SK-N-SH (cell line): ENCODE data around the gene ARHGAP25. TPM values are rescaled to one million over a fixed set of nuclear protein-coding genes. Genes with fewer than 3 reads are reported as not detected.

ENCODE experiments used
- CTCF ChIA-PET: fragments of 300-600, 350-600 bp; formaldehyde crosslinking; extraction: SDS; loops from one replicate; lab custom pipeline; 2021; lab: Yijun Ruan, JAX
- POLR2A ChIA-PET: fragments of 350-600 bp; sonication (Branson Sonifier 250); formaldehyde crosslinking; extraction: SDS; loops from one replicate; lab custom pipeline; 2020; ENCODE audit warnings: antibody characterized with exemption, inconsistent platforms; lab: Yijun Ruan, JAX
- DNase-seq: peaks from one replicate; pipeline ENCODE4 v3.0.0; 2012
- H2AFZ ChIP-seq: fragments of 200-600 bp; sonication (generic); 2 replicates; pipeline ENCODE4 v1.8.1; 2016; ENCODE audit warnings: antibody characterized with exemption, mild to moderate bottlenecking, low read depth
- H3F3A ChIP-seq: fragments of 200-600 bp; sonication (generic); replicated peaks from 2 replicates; pipeline ENCODE3; 2016; ENCODE audit warnings: antibody characterized with exemption, mild to moderate bottlenecking; ENCODE audit not compliant: insufficient read depth
- H3K27ac ChIP-seq, 2 experiments: fragments of 200-500 bp in 1 of 2; fragments of 200-600 bp in 1 of 2; sonication (Bioruptor generic) in 1 of 2; sonication (generic), shearing (Covaris generic) in 1 of 2; 2 replicates each; pipeline versions ENCODE4 v1.5.1 to v1.6.1; 2014 to 2016; ENCODE audit warnings: low read depth in 2 of 2, inconsistent platforms in 1 of 2, low read length in 1 of 2, mild to moderate bottlenecking in 1 of 2, mixed read lengths in 1 of 2
- H3K27me3 ChIP-seq: fragments of 200-600 bp; sonication (generic), shearing (Covaris generic); 2 replicates; pipeline ENCODE4 v1.6.1; 2016; ENCODE audit warnings: mixed run types; ENCODE audit not compliant: insufficient read depth
- H3K36me3 ChIP-seq, 2 experiments: fragments of 200-500 bp in 1 of 2; fragments of 200-600 bp in 1 of 2; sonication (Bioruptor generic) in 1 of 2; sonication (generic) in 1 of 2; replicated peaks in 1 of 2; 2 replicates each; pipeline versions ENCODE3 to v1.5.1; 2014 to 2016; ENCODE audit warnings: low read length in 1 of 2, mild to moderate bottlenecking in 1 of 2; ENCODE audit not compliant: insufficient read depth in 2 of 2, control insufficient read depth in 1 of 2
- H3K4me1 ChIP-seq, 2 experiments: fragments of 200-500 bp in 1 of 2; fragments of 200-600 bp in 1 of 2; sonication (Bioruptor generic) in 1 of 2; sonication (generic), shearing (Covaris generic) in 1 of 2; 2 replicates each; pipeline versions ENCODE4 v1.5.1 to v1.6.1; 2014 to 2016; ENCODE audit warnings: low read depth in 1 of 2, low read length in 1 of 2, mixed run types in 1 of 2; ENCODE audit not compliant: insufficient read depth in 2 of 2, control insufficient read depth in 1 of 2
- H3K4me2 ChIP-seq: fragments of 200-600 bp; sonication (generic), shearing (Covaris generic); 2 replicates; pipeline ENCODE4 v1.6.1; 2017; ENCODE audit warnings: mixed run types
- H3K4me3 ChIP-seq, 2 experiments: fragments of 200-500 bp in 1 of 2; fragments of 200-600 bp in 1 of 2; sonication (Bioruptor generic) in 1 of 2; sonication (generic), shearing (Covaris generic) in 1 of 2; 2 replicates each; pipeline versions ENCODE4 v1.5.1 to v1.8.1; 2014 to 2016; ENCODE audit warnings: low read depth in 2 of 2, inconsistent platforms in 1 of 2, low read length in 1 of 2, mild to moderate bottlenecking in 1 of 2, mixed read lengths in 1 of 2, moderate library complexity in 1 of 2
- H3K79me2 ChIP-seq: fragments of 200-600 bp; sonication (generic); 2 replicates; pipeline ENCODE4 v1.8.1; 2017; ENCODE audit warnings: mild to moderate bottlenecking; ENCODE audit not compliant: insufficient read depth
- H3K9ac ChIP-seq: fragments of 200-600 bp; sonication (generic); 2 replicates; pipeline ENCODE4 v1.6.1; 2017; ENCODE audit warnings: mixed run types
- H3K9me2 ChIP-seq: fragments of 200-600 bp; sonication (generic); 2 replicates; pipeline ENCODE4 v1.6.1; 2017; ENCODE audit warnings: mixed run types
- H3K9me3 ChIP-seq: fragments of 200-600 bp; sonication (generic); 2 replicates; pipeline ENCODE4 v1.6.1; 2017; ENCODE audit warnings: mixed run types, mild to moderate bottlenecking, moderate library complexity
- H4K20me1 ChIP-seq: fragments of 200-600 bp; sonication (generic); 2 replicates; pipeline ENCODE4 v1.6.1; 2017; ENCODE audit warnings: mild to moderate bottlenecking, mixed run types; ENCODE audit not compliant: insufficient read depth
- EZH2phosphoT487 ChIP-seq: fragments of 200-600 bp; sonication (generic); IDR thresholded peaks from 2 replicates; pipeline ENCODE4 v1.6.1; 2017; ENCODE audit warnings: low read depth, mixed run types, mild to moderate bottlenecking, antibody characterized with exemption, moderate library complexity, borderline replicate concordance
- IRF3 ChIP-seq: fragments of 150-350 bp; IDR thresholded peaks from 2 replicates; pipeline ENCODE4 v1.6.1; 2016; ENCODE audit warnings: mild to moderate bottlenecking, low read depth, low read length
- JUND ChIP-seq: IDR thresholded peaks from 2 replicates; pipeline ENCODE4 v1.4.0; 2012
- MAX ChIP-seq: IDR thresholded peaks from 2 replicates; pipeline ENCODE4 v1.4.0; 2012; ENCODE audit warnings: low read depth
- MXI1 ChIP-seq: IDR thresholded peaks from 2 replicates; pipeline ENCODE4 v1.6.1; 2012; ENCODE audit warnings: mild to moderate bottlenecking, low read depth, low read length, improper control_type of control experiment
- NRF1 ChIP-seq: IDR thresholded peaks from 2 replicates; pipeline ENCODE4 v1.6.1; 2012; ENCODE audit warnings: low read depth, mild to moderate bottlenecking, low read length
- POLR2AphosphoS5 ChIP-seq: IDR thresholded peaks from 2 replicates; pipeline ENCODE4 v1.6.1; 2012; ENCODE audit warnings: low read depth, low read length
- RAD21 ChIP-seq: IDR thresholded peaks from 2 replicates; pipeline ENCODE4 v1.6.1; 2012; ENCODE audit warnings: mild to moderate bottlenecking, low read length
- RCOR1 ChIP-seq: fragments of 150-350 bp; IDR thresholded peaks from 2 replicates; pipeline ENCODE4 v1.6.1; 2017; ENCODE audit warnings: antibody characterized with exemption, low read length
- SIN3A ChIP-seq: IDR thresholded peaks from 2 replicates; pipeline ENCODE4 v1.6.1; 2012; ENCODE audit warnings: low read depth, mild to moderate bottlenecking, low read length, moderate library complexity, borderline replicate concordance
- SMC3 ChIP-seq: IDR thresholded peaks from 2 replicates; pipeline ENCODE4 v1.6.1; 2012; ENCODE audit warnings: low read depth, low read length, improper control_type of control experiment
- YY1 ChIP-seq: IDR thresholded peaks from 2 replicates; pipeline ENCODE4 v1.4.0; 2012; ENCODE audit warnings: low read depth, mild to moderate bottlenecking
- WGBS: methylation state at CpG from one replicate; pipeline ENCODE4 v1.1.6; 2017; ENCODE audit warnings: low lambda C conversion rate; 5-methylcytosine and 5-hydroxymethylcytosine counted together
- polyA plus RNA-seq, 3 experiments: library from polyadenylated mRNA; depleted of rRNA; stranded (reverse); fragments of >200 nt; gene quantifications; 2 replicates each; pipeline ENCODE4 v1.2.3, GENCODE V29; 2012

ARHGAP25 gene
- polyA plus RNA-seq, 1 of the 3 experiments (the other 2 are of a cell fraction): not detected

DNA sequence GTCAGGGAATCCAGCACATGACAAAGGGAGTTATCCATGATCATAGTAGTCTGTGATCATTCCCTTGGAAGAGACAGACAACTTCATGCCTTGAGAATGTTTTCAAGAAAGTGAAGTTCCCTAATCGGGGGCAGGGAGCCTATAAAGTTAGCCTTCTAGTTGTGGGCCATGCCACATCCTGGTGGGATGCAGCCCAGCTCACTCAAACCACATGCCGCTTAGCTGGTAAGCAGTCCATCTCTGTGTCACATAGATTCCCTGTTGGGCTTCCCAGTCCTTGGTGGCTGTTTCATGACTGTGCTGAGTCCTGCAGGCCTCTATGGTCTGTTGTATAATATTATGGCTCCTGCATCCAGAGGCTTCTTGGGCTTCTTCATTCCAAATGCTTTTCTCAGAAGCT lies 11.4 kb upstream of the ARHGAP25 start:
- H3K9me3 ChIP-seq: no peaks in the 10 kb centered on the region
- no peaks in the 10 kb centered on the region for H3K9me2 ChIP-seq
- H4K20me1 ChIP-seq: no peaks in the 10 kb centered on the region
- CTCF ChIA-PET: interaction anchor here (0.6 to 4.6 kb wide), 5 partner anchors 11 to 260 kb away, joined by 3 to 21 read pairs (median 8); no protein-coding TSS in a partner anchor
- no peak overlapping the region for H3K9ac ChIP-seq
- H3K4me1 ChIP-seq: peaks cover 0 to 4% of the 10 kb centered on the region in 2 experiments; a peak in 1 of 4 replicates
- no peaks in the 10 kb centered on the region for H3K36me3 ChIP-seq
- TF ChIP-seq MAX: no peak
- TF ChIP-seq, all 33 proteins: peak for 0
- no peak overlapping the region for H3K4me3 ChIP-seq
- no peaks in the 10 kb centered on the region for H3F3A ChIP-seq
- no peak overlapping the region for H2AFZ ChIP-seq
- no peaks in the 10 kb centered on the region for H3K27me3 ChIP-seq
- POLR2A ChIA-PET: no interaction called here
- H3K4me2 ChIP-seq: no peak overlapping the region
- WGBS: 100% methylated on average over 1 of the region's 2 CpGs
- DNase-seq: no peak
- H3K27ac ChIP-seq: no peak overlapping the region
- no peaks in the 10 kb centered on the region for H3K79me2 ChIP-seq

- no peaks in the 10 kb centered on the region for H4K20me1 ChIP-seq
- no peaks in the 10 kb centered on the region for H3K79me2 ChIP-seq
- no peak overlapping the region for H3K4me2 ChIP-seq
- no peak overlapping the region for H3K4me3 ChIP-seq
- TF ChIP-seq EZH2phosphoT487 (no peak), POLR2AphosphoS5 (no peak), YY1 (no peak), RCOR1 (no peak), NRF1 (no peak), RAD21 (no peak), SMC3 (no peak), MXI1 (no peak), IRF3 (no peak), SIN3A (no peak), JUND (no peak)
- no peak overlapping the region for H3K27ac ChIP-seq
- no peaks in the 10 kb centered on the region for H3K36me3 ChIP-seq
- H3K9me2 ChIP-seq: no peaks in the 10 kb centered on the region
- no peaks in the 10 kb centered on the region for H3K27me3 ChIP-seq
- POLR2A ChIA-PET: no interaction called here
- 54% methylated on average over 6 of the region's 6 CpGs for WGBS
- H2AFZ ChIP-seq: no peak overlapping the region
- DNase-seq: no peak
- no peaks in the 10 kb centered on the region for H3F3A ChIP-seq
- CTCF ChIA-PET: interaction anchor here (1.3 to 1.7 kb wide), 3 partner anchors 17 to 263 kb away, joined by 4 to 5 read pairs (median 4); no protein-coding TSS in a partner anchor
- H3K9ac ChIP-seq: no peak overlapping the region
- no peaks in the 10 kb centered on the region for H3K9me3 ChIP-seq
- peaks cover 0 to 4% of the 10 kb centered on the region in 2 experiments; a peak in 1 of 4 replicates for H3K4me1 ChIP-seq
Observed at GRCh38 chr2:68726100-68726499, 8.5 kb upstream of the ARHGAP25 start.
